Naive thymus-derived CD8-positive, alpha-beta T cell (primary cell): ENCODE measurements around the gene PER1. TPM values are rescaled to one million over a fixed set of nuclear protein-coding genes. Genes with fewer than 3 reads are reported as not detected.

Experiments used
- ATAC-seq, 2 donors: fragments of 150-1000 bp; cut with Tn5 transposase in 1 of 2; sonication (Bioruptor Pico), chemical (Tn5 transposase) in 1 of 2; 1 replicate in 1 of 2; 2 replicates in 1 of 2; pipeline ENCODE4 v1.10.0; 2021; ENCODE audit warnings: mild to moderate bottlenecking in 2 of 2, moderate library complexity in 2 of 2
- POLR2A ChIA-PET: fragments of 350-600 bp; sonication (Branson Sonifier 250); formaldehyde crosslinking; loops from one replicate; lab custom pipeline; 2021; ENCODE audit warnings: antibody characterized with exemption; lab: Charles Lee
- DNase-seq, 10 donors: peaks; one replicate each; pipeline versions ENCODE4 v3.0.0 to v3.0.0-alpha.2; 2020 to 2022
- H3K27ac Mint-ChIP-seq, 10 donors: one replicate each; pipeline ENCODE4 v1.8.0; 2020 to 2022; ENCODE audit warnings: mild to moderate bottlenecking in 10 of 10, mixed read lengths in 10 of 10, moderate library complexity in 4 of 10, inconsistent platforms in 1 of 10
- H3K27me3 Mint-ChIP-seq, 5 donors: one replicate each; pipeline ENCODE4 v1.8.0; 2021 to 2022; ENCODE audit warnings: mixed read lengths in 5 of 5
- H3K36me3 Mint-ChIP-seq, 3 donors: one replicate each; pipeline ENCODE4 v1.8.0; 2020 to 2022; ENCODE audit warnings: mixed read lengths in 3 of 3, mild to moderate bottlenecking in 2 of 3, inconsistent platforms in 1 of 3
- H3K4me1 Mint-ChIP-seq, 4 donors: one replicate each; pipeline ENCODE4 v1.8.0; 2021 to 2022; ENCODE audit warnings: mixed read lengths in 4 of 4
- H3K4me3 Mint-ChIP-seq, 10 donors: one replicate each; pipeline ENCODE4 v1.8.0; 2020 to 2022; ENCODE audit warnings: mild to moderate bottlenecking in 10 of 10, mixed read lengths in 10 of 10, moderate library complexity in 6 of 10, inconsistent platforms in 1 of 10
- H3K9me3 Mint-ChIP-seq, 9 donors: one replicate each; pipeline ENCODE4 v1.8.0; 2020 to 2022; ENCODE audit warnings: mixed read lengths in 9 of 9, mild to moderate bottlenecking in 3 of 9, inconsistent platforms in 1 of 9, moderate library complexity in 1 of 9
- polyA plus RNA-seq, 3 donors: library from polyadenylated mRNA; unstranded; fragments of 300-500 nt; fragmentation: Illumina TruSeq; gene quantifications; one replicate each; pipeline ENCODE4 v1.2.3, GENCODE V29; 2021
- total RNA-seq, 8 experiments: library from RNA in 2 of 8; stranded (reverse) in 2 of 8; gene quantifications; one replicate each; pipeline ENCODE4 v1.2.3 and lab custom pipeline; 2021 to 2026

Gene PER1
- total RNA-seq (100 to 1,000 TPM; 148 to 153 TPM), polyA plus RNA-seq (10 to 100 TPM in 2 of 3 donors, 1 to 10 TPM in 1; 6.1 to 11.4 (median 10.7) TPM), total RNA-seq (lab: John Stamatoyannopoulos, UW) (30.7 to 758 (median 57.3) reads per million in 6 experiments)

- H3K4me1 Mint-ChIP-seq = peaks cover 0 to 67% (median 48%) of the 10 kb centered on the region in 4 donors
- H3K9me3 Mint-ChIP-seq = peaks cover 0 to 6% (median 0%) of the 10 kb centered on the region in 9 donors
- H3K36me3 Mint-ChIP-seq = peaks cover 0 to 55% (median 12%) of the 10 kb centered on the region in 3 donors
- peaks cover 0 to 2% (median 0%) of the 10 kb centered on the region in 5 donors for H3K27me3 Mint-ChIP-seq
- peak; percentile 65 to 88 (median 76) for DNase-seq
- H3K4me3 Mint-ChIP-seq = peak within 1 kb of the TSS in 1 of 10 donors; percentile 97
- peak; percentile 4 to 6 for ATAC-seq
- POLR2A ChIA-PET = interaction anchor here (0.7 to 41.9 kb wide), 10 partner anchors 9 to 283 kb away, joined by 3 to 1171 read pairs (median 7); partner anchors contain the start of genes BORCS6, NDEL1 and TMEM107
- peak within 1 kb of the TSS in 1 of 10 donors; percentile 97 for H3K27ac Mint-ChIP-seq
Observed at GRCh38 chr17:8152112-8152775, at the start of gene PER1. Gene PER1, minus strand, starts transcription at chr17:8152404. Its CDS starts 1,698 bp downstream, at chr17:8150706.

- H3K4me3 Mint-ChIP-seq = no peak overlapping the region
- H3K27ac Mint-ChIP-seq = no peak overlapping the region
- H3K4me1 Mint-ChIP-seq = peaks cover 6 to 13% (median 12%) of the 10 kb centered on the region in 4 donors
Observed at GRCh38 chr17:8192070-8192815, 40.0 kb upstream of the PER1 start.

GRCh38 chr17:8190506-8190905, 38.3 kb upstream of the PER1 start:
- DNase-seq = no peak
- Mint-ChIP-seq H3K27me3 (no peaks in the 10 kb centered on the region), H3K36me3 (no peaks in the 10 kb centered on the region), H3K4me3 (peak overlapping the region in 2 of 10 donors; percentile 39 to 51), H3K4me1 (peaks cover 6 to 13% (median 12%) of the 10 kb centered on the region in 4 donors), H3K9me3 (no peaks in the 10 kb centered on the region), H3K27ac (peak overlapping the region in 7 of 10 donors; percentile 69 to 94 (median 92))
- POLR2A ChIA-PET = interaction anchor here (0.7 to 26.2 kb wide), 10 partner anchors 10 to 105 kb away, joined by 3 to 1171 read pairs (median 46); partner anchors contain the start of genes ALOXE3, AURKB, CTC1 and PER1
- no peak for ATAC-seq

More at GRCh38 chr17:8192070-8192815, 40.0 kb upstream of the PER1 start:
- Mint-ChIP-seq H3K9me3 (no peaks in the 10 kb centered on the region), H3K27me3 (no peaks in the 10 kb centered on the region), H3K36me3 (no peaks in the 10 kb centered on the region)
- POLR2A ChIA-PET = interaction anchor here (0.6 to 26.2 kb wide), 9 partner anchors 8 to 996 kb away, joined by 4 to 1171 read pairs (median 15); partner anchors contain the start of genes ALOXE3, CTC1, PER1 and RANGRF
- DNase-seq (peak in 9 of 10 donors; percentile 26 to 76 (median 52)), ATAC-seq (peak; percentile 9 to 41)

- Mint-ChIP-seq H3K27ac (peak within 1 kb of the TSS in 8 of 10 donors; percentile 69 to 94 (median 92)), H3K36me3 (no peaks in the 10 kb centered on the region), H3K4me1 (peaks cover 6 to 13% (median 12%) of the 10 kb centered on the region in 4 donors), H3K4me3 (peak within 1 kb of the TSS in 3 of 10 donors; percentile 3 to 51 (median 39)), H3K27me3 (no peaks in the 10 kb centered on the region), H3K9me3 (no peaks in the 10 kb centered on the region)
- DNase-seq (peak; percentile 83 to 98 (median 94)), ATAC-seq (peak; percentile 67 to 71)
- POLR2A ChIA-PET = interaction anchor here (0.5 to 26.2 kb wide), 14 partner anchors 10 to 806 kb away, joined by 3 to 1171 read pairs (median 13); partner anchors contain the start of genes ALOXE3, ARHGEF15, AURKB and CTC1
Observed at GRCh38 chr17:8189711-8190477, 37.7 kb upstream of the PER1 start, which contains the start of gene BORCS6. Gene BORCS6, minus strand, starts transcription at chr17:8190180. Its CDS starts 40 bp downstream, at chr17:8190140.

- Mint-ChIP-seq H3K36me3 (no peaks in the 10 kb centered on the region), H3K4me3 (no peak overlapping the region), H3K27ac (peak overlapping the region in 6 of 10 donors; percentile 18 to 94 (median 92)), H3K27me3 (no peaks in the 10 kb centered on the region), H3K9me3 (no peaks in the 10 kb centered on the region), H3K4me1 (peaks cover 6 to 15% (median 13%) of the 10 kb centered on the region in 4 donors)
- peak in 6 of 10 donors; percentile 25 to 67 (median 37) for DNase-seq
- POLR2A ChIA-PET = interaction anchor here (0.5 to 26.2 kb wide), 19 partner anchors 11 to 805 kb away, joined by 3 to 1171 read pairs (median 5); partner anchors contain the start of genes ALOXE3, ARHGEF15, AURKB and CTC1
- no peak for ATAC-seq
Observed at GRCh38 chr17:8189041-8189710, 37.0 kb upstream of the PER1 start.

GRCh38 chr17:8188263-8188839, 36.1 kb upstream of the PER1 start:
- H3K4me1 Mint-ChIP-seq = peaks cover 10 to 20% (median 18%) of the 10 kb centered on the region in 4 donors
- ATAC-seq (no peak), DNase-seq (peak in 6 of 10 donors; percentile 27 to 39 (median 34))
- H3K27me3 Mint-ChIP-seq = no peaks in the 10 kb centered on the region
- H3K9me3 Mint-ChIP-seq = no peaks in the 10 kb centered on the region
- no peaks in the 10 kb centered on the region for H3K36me3 Mint-ChIP-seq
- POLR2A ChIA-PET = interaction anchor here (0.6 to 26.2 kb wide), 14 partner anchors 8 to 661 kb away, joined by 3 to 1171 read pairs (median 14); partner anchors contain the start of genes ALOXE3, AURKB, CTC1 and HES7
- H3K27ac Mint-ChIP-seq = no peak overlapping the region
- no peak overlapping the region for H3K4me3 Mint-ChIP-seq

GRCh38 chr17:8187517-8188262, 35.5 kb upstream of the PER1 start:
- POLR2A ChIA-PET = interaction anchor here (1.2 to 26.2 kb wide), 15 partner anchors 9 to 501 kb away, joined by 3 to 1171 read pairs (median 9); partner anchors contain the start of genes ALOXE3, AURKB, CTC1 and HES7
- no peaks in the 10 kb centered on the region for H3K27me3 Mint-ChIP-seq
- DNase-seq = peak in 9 of 10 donors; percentile 63 to 92 (median 84)
- H3K36me3 Mint-ChIP-seq = no peaks in the 10 kb centered on the region
- H3K9me3 Mint-ChIP-seq = no peaks in the 10 kb centered on the region
- H3K4me3 Mint-ChIP-seq = no peak overlapping the region
- peaks cover 10 to 22% (median 19%) of the 10 kb centered on the region in 4 donors for H3K4me1 Mint-ChIP-seq
- ATAC-seq = peak; percentile 7 to 27
- H3K27ac Mint-ChIP-seq = no peak overlapping the region

GRCh38 chr17:8186787-8187516, 34.7 kb upstream of the PER1 start:
- H3K27ac Mint-ChIP-seq = no peak overlapping the region
- POLR2A ChIA-PET = interaction anchor here (1.2 to 26.2 kb wide), 14 partner anchors 10 to 500 kb away, joined by 3 to 1171 read pairs (median 14); partner anchors contain the start of genes ALOXE3, AURKB, CTC1 and HES7
- H3K4me3 Mint-ChIP-seq = no peak overlapping the region
- no peaks in the 10 kb centered on the region for H3K9me3 Mint-ChIP-seq
- peak; percentile 36 to 58 for ATAC-seq
- DNase-seq = peak; percentile 64 to 96 (median 92)
- no peaks in the 10 kb centered on the region for H3K27me3 Mint-ChIP-seq
- H3K4me1 Mint-ChIP-seq = peaks cover 10 to 24% (median 19%) of the 10 kb centered on the region in 4 donors
- no peaks in the 10 kb centered on the region for H3K36me3 Mint-ChIP-seq

GRCh38 chr17:8186446-8186786, 34.2 kb upstream of the PER1 start:
- no peaks in the 10 kb centered on the region for H3K27me3 Mint-ChIP-seq
- DNase-seq (peak in 1 of 10 donors; percentile 93), ATAC-seq (no peak)
- H3K9me3 Mint-ChIP-seq = no peaks in the 10 kb centered on the region
- POLR2A ChIA-PET = interaction anchor here (1.2 to 26.2 kb wide), 9 partner anchors 15 to 109 kb away, joined by 3 to 1171 read pairs (median 28); partner anchors contain the start of genes ALOXE3, CTC1, HES7 and PER1
- no peak overlapping the region for H3K27ac Mint-ChIP-seq
- H3K4me3 Mint-ChIP-seq = no peak overlapping the region
- H3K4me1 Mint-ChIP-seq = peaks cover 10 to 28% (median 20%) of the 10 kb centered on the region in 4 donors
- H3K36me3 Mint-ChIP-seq = no peaks in the 10 kb centered on the region
